SU-DHL-6 (cell line): ENCODE results near the gene C5orf63.

Experiments used
- EZH2phosphoT487 ChIP-seq: fragments of 200-600 bp; sonication (generic), shearing (Covaris generic); conservative IDR thresholded peaks from 2 replicates; pipeline ENCODE4 v1.6.1; 2018; ENCODE audit warnings: mild to moderate bottlenecking, antibody characterized with exemption, low read length, moderate library complexity, mixed read lengths
- TF ChIP-seq, protein P1 (sequence below): fragments of 200-600 bp; sonication (generic); IDR thresholded peaks from one replicate; pipeline ENCODE4 v1.5.1; 2017; ENCODE audit warnings: antibody characterized with exemption, mild to moderate bottlenecking, low read length, moderate library complexity; ENCODE audit not compliant: insufficient read depth, poor library complexity, severe bottlenecking

DNA sequence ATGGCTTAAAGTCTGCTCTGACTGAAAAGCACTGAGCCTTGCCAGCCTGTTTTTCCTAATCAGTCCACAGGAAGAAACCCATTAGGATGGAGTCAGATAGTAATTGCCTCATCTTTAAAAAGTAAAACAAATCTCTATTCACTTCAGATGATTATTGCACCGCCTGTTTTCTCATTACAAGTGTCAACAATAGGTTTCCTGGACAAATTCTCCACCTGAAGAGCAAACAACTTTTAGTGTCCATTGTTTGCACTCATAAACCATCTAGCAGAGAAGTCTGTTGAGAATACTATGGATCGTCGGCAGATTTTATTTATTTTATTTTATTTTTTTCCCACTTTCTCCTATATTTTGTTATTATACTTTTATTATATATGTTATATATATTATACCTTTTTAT, 20.3 kb downstream of the C5orf63 start:
- TF ChIP-seq, protein P1, sequence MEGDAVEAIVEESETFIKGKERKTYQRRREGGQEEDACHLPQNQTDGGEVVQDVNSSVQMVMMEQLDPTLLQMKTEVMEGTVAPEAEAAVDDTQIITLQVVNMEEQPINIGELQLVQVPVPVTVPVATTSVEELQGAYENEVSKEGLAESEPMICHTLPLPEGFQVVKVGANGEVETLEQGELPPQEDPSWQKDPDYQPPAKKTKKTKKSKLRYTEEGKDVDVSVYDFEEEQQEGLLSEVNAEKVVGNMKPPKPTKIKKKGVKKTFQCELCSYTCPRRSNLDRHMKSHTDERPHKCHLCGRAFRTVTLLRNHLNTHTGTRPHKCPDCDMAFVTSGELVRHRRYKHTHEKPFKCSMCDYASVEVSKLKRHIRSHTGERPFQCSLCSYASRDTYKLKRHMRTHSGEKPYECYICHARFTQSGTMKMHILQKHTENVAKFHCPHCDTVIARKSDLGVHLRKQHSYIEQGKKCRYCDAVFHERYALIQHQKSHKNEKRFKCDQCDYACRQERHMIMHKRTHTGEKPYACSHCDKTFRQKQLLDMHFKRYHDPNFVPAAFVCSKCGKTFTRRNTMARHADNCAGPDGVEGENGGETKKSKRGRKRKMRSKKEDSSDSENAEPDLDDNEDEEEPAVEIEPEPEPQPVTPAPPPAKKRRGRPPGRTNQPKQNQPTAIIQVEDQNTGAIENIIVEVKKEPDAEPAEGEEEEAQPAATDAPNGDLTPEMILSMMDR: no peak
- no peak for TF ChIP-seq EZH2phosphoT487
